Activated T-helper 2 cell treated with anti-CD3 and anti-CD28 coated beads, Interferon-gamma antibody, Interleukin-2, Interleukin-4, amounts not matched to agents 10 μg/mL and 5 μg/mL and 100 μg/mL, durations not matched to agents 14 hours and 24 hours and 36 hours (primary cell): Measurements from ENCODE around the gene PRKG1. TPM values are rescaled to one million over a fixed set of nuclear protein-coding genes. Genes with fewer than 3 reads are reported as not detected.
"Not testable (repeated sequence)": the region's sequence is repeated elsewhere in the genome, so short reads cannot be mapped to it uniquely, and the experiment has no call there.

Experiments used
- DNase-seq: peaks from one replicate; pipeline ENCODE4 v3.0.0; 2021; ENCODE audit warnings: low spot score
- H3K27ac Mint-ChIP-seq: one replicate; pipeline ENCODE4 v1.8.0; 2021; ENCODE audit warnings: mixed read lengths
- H3K27me3 Mint-ChIP-seq: one replicate; pipeline ENCODE4 v1.8.0; 2021; ENCODE audit warnings: low read depth, mixed read lengths
- H3K36me3 Mint-ChIP-seq: one replicate; pipeline ENCODE4 v1.8.0; 2021; ENCODE audit warnings: low read depth, mixed read lengths
- H3K4me1 Mint-ChIP-seq: one replicate; pipeline ENCODE4 v1.8.0; 2021; ENCODE audit warnings: low read depth, mixed read lengths
- H3K4me3 Mint-ChIP-seq: one replicate; pipeline ENCODE4 v1.8.0; 2021; ENCODE audit warnings: low read depth, mild to moderate bottlenecking, moderate library complexity, mixed read lengths
- H3K9me3 Mint-ChIP-seq: one replicate; pipeline ENCODE4 v1.8.0; 2021; ENCODE audit warnings: mixed read lengths
- intact Hi-C: fragments of 100-400 bp; cut with micrococcal nuclease; formaldehyde crosslinking; loops from one replicate; pipeline ENCODE4 v1.15.1; 2023
- total RNA-seq: library from RNA; stranded (reverse); gene quantifications from 2 replicates; pipeline ENCODE4 v1.2.3, GENCODE V29; 2022

PRKG1 gene
- total RNA-seq, 1 donor from 2014 or later, result not detected

GRCh38 chr10:51716981-51717380 lies 642.7 kb downstream of the PRKG1 start:
- intact Hi-C loops, result no loop called here
- H3K4me1 Mint-ChIP-seq, result peaks cover 10% of the 10 kb centered on the region
- no peak overlapping the region for H3K4me3 Mint-ChIP-seq
- H3K27me3 Mint-ChIP-seq, result peaks cover 6% of the 10 kb centered on the region
- DNase-seq, result no peak
- no peaks in the 10 kb centered on the region for H3K9me3 Mint-ChIP-seq
- no peaks in the 10 kb centered on the region for H3K36me3 Mint-ChIP-seq
- H3K27ac Mint-ChIP-seq, result no peak overlapping the region

- peaks cover 8% of the 10 kb centered on the region for H3K4me1 Mint-ChIP-seq
- H3K4me3 Mint-ChIP-seq, result no peak overlapping the region
- intact Hi-C loops, result no loop called here
- H3K36me3 Mint-ChIP-seq, result no peaks in the 10 kb centered on the region
- peaks cover 4% of the 10 kb centered on the region for H3K9me3 Mint-ChIP-seq
- H3K27me3 Mint-ChIP-seq, result peaks cover 11% of the 10 kb centered on the region
- no peak for DNase-seq
- no peak overlapping the region for H3K27ac Mint-ChIP-seq
Observed at GRCh38 chr10:51718804-51719291, 644.6 kb downstream of the PRKG1 start.

- intact Hi-C loops, result no loop called here
- no peak overlapping the region for H3K4me3 Mint-ChIP-seq
- H3K27me3 Mint-ChIP-seq, result peaks cover 11% of the 10 kb centered on the region
Observed at GRCh38 chr10:51724038-51724437, 649.8 kb downstream of the PRKG1 start.

GRCh38 chr10:51729822-51730555 lies 655.7 kb downstream of the PRKG1 start:
- Mint-ChIP-seq H3K27ac (no peak overlapping the region), H3K36me3 (no peaks in the 10 kb centered on the region), H3K9me3 (no peaks in the 10 kb centered on the region), H3K27me3 (peaks cover 9% of the 10 kb centered on the region), H3K4me3 (no peak overlapping the region), H3K4me1 (no peaks in the 10 kb centered on the region)
- no peak for DNase-seq
- intact Hi-C loops, result no loop called here

More at GRCh38 chr10:51724038-51724437, 649.8 kb downstream of the PRKG1 start:
- H3K4me1 Mint-ChIP-seq, result peaks cover 5% of the 10 kb centered on the region
- no peak for DNase-seq
- H3K9me3 Mint-ChIP-seq, result peaks cover 4% of the 10 kb centered on the region
- H3K36me3 Mint-ChIP-seq, result no peaks in the 10 kb centered on the region
- H3K27ac Mint-ChIP-seq, result no peak overlapping the region

GRCh38 chr10:51733057-51733456 lies 658.8 kb downstream of the PRKG1 start:
- Mint-ChIP-seq H3K36me3 (no peaks in the 10 kb centered on the region), H3K9me3 (no peaks in the 10 kb centered on the region), H3K27ac (no peak overlapping the region), H3K4me3 (no peak overlapping the region), H3K4me1 (no peaks in the 10 kb centered on the region), H3K27me3 (peaks cover 15% of the 10 kb centered on the region)
- DNase-seq, result no peak
- intact Hi-C loops, result no loop called here

- Mint-ChIP-seq H3K4me1 (no peaks in the 10 kb centered on the region), H3K27me3 (peaks cover 7% of the 10 kb centered on the region), H3K9me3 (no peaks in the 10 kb centered on the region), H3K4me3 (no peak overlapping the region), H3K36me3 (no peaks in the 10 kb centered on the region), H3K27ac (no peak overlapping the region)
- DNase-seq, result no peak
- intact Hi-C loops, result no loop called here
Observed at GRCh38 chr10:51743146-51743545, 668.9 kb downstream of the PRKG1 start.

GRCh38 chr10:51744235-51745000 lies 670.1 kb downstream of the PRKG1 start:
- Mint-ChIP-seq H3K36me3 (no peaks in the 10 kb centered on the region), H3K27ac (no peak overlapping the region), H3K4me1 (no peaks in the 10 kb centered on the region), H3K27me3 (peaks cover 4% of the 10 kb centered on the region), H3K9me3 (no peaks in the 10 kb centered on the region), H3K4me3 (no peak overlapping the region)
- intact Hi-C loops, result no loop called here
- DNase-seq, result no peak

GRCh38 chr10:51745397-51745796 lies 671.1 kb downstream of the PRKG1 start:
- intact Hi-C loops, result no loop called here
- no peak for DNase-seq
- H3K27ac Mint-ChIP-seq, result no peak overlapping the region
- H3K4me3 Mint-ChIP-seq, result no peak overlapping the region
- no peaks in the 10 kb centered on the region for H3K4me1 Mint-ChIP-seq
- H3K36me3 Mint-ChIP-seq, result no peaks in the 10 kb centered on the region
- no peaks in the 10 kb centered on the region for H3K9me3 Mint-ChIP-seq
- H3K27me3 Mint-ChIP-seq, result peaks cover 4% of the 10 kb centered on the region

- intact Hi-C loops, result no loop called here
- Mint-ChIP-seq H3K27ac (no peak overlapping the region), H3K9me3 (no peaks in the 10 kb centered on the region), H3K4me3 (no peak overlapping the region), H3K36me3 (no peaks in the 10 kb centered on the region), H3K27me3 (peaks cover 1% of the 10 kb centered on the region), H3K4me1 (no peaks in the 10 kb centered on the region)
- no peak for DNase-seq
Observed at GRCh38 chr10:51747216-51747615, 672.9 kb downstream of the PRKG1 start.

- Mint-ChIP-seq H3K4me1 (no peaks in the 10 kb centered on the region), H3K4me3 (no peak overlapping the region), H3K9me3 (no peaks in the 10 kb centered on the region), H3K27me3 (peaks cover 5% of the 10 kb centered on the region), H3K36me3 (no peaks in the 10 kb centered on the region), H3K27ac (no peak overlapping the region)
- no peak for DNase-seq
- intact Hi-C loops, result no loop called here
Observed at GRCh38 chr10:51748959-51749358, 674.7 kb downstream of the PRKG1 start.

GRCh38 chr10:51758366-51758765 lies 684.1 kb downstream of the PRKG1 start:
- Mint-ChIP-seq H3K4me1 (no peaks in the 10 kb centered on the region), H3K27ac (no peak overlapping the region), H3K27me3 (peaks cover 4% of the 10 kb centered on the region), H3K4me3 (no peak overlapping the region), H3K9me3 (no peaks in the 10 kb centered on the region), H3K36me3 (no peaks in the 10 kb centered on the region)
- intact Hi-C loops, result no loop called here
- DNase-seq, result no peak

- H3K27ac Mint-ChIP-seq, H3K9me3 Mint-ChIP-seq, H3K4me1 Mint-ChIP-seq, DNase-seq, H3K36me3 Mint-ChIP-seq, intact Hi-C loops, H3K4me3 Mint-ChIP-seq, H3K27me3 Mint-ChIP-seq: not testable (repeated sequence)
Observed at GRCh38 chr10:51758838-51759237, 684.6 kb downstream of the PRKG1 start.

GRCh38 chr10:51759896-51760534 lies 685.7 kb downstream of the PRKG1 start:
- H3K27ac Mint-ChIP-seq, result no peak overlapping the region
- H3K9me3 Mint-ChIP-seq, result no peaks in the 10 kb centered on the region
- intact Hi-C loops, result no loop called here
- no peaks in the 10 kb centered on the region for H3K4me1 Mint-ChIP-seq
- no peak overlapping the region for H3K4me3 Mint-ChIP-seq
- H3K36me3 Mint-ChIP-seq, result no peaks in the 10 kb centered on the region
- H3K27me3 Mint-ChIP-seq, result no peaks in the 10 kb centered on the region
- no peak for DNase-seq
